G401 (cell line): ENCODE measurements around the gene YPEL3. TPM values are rescaled to one million over a fixed set of nuclear protein-coding genes. Genes with fewer than 3 reads are reported as not detected.

Source experiments
- DNase-seq: peaks from one replicate; pipeline ENCODE4 v3.0.0-alpha.2; 2015; ENCODE audit warnings: low spot score
- in situ Hi-C: cut with HindIII; loops from 2 replicates; pipeline ENCODE4 v1.10.0; 2016; ENCODE audit warnings: low sequenced_read_pairs, mixed read lengths
- total RNA-seq: library from RNA; depleted of rRNA; stranded (reverse); fragments of >200 nt; shearing (Covaris generic); gene quantifications from 2 replicates; pipeline ENCODE4 v1.2.3, GENCODE V29; 2014

YPEL3 gene
- total RNA-seq, 1 experiment from 2014 or later = not detected

DNA sequence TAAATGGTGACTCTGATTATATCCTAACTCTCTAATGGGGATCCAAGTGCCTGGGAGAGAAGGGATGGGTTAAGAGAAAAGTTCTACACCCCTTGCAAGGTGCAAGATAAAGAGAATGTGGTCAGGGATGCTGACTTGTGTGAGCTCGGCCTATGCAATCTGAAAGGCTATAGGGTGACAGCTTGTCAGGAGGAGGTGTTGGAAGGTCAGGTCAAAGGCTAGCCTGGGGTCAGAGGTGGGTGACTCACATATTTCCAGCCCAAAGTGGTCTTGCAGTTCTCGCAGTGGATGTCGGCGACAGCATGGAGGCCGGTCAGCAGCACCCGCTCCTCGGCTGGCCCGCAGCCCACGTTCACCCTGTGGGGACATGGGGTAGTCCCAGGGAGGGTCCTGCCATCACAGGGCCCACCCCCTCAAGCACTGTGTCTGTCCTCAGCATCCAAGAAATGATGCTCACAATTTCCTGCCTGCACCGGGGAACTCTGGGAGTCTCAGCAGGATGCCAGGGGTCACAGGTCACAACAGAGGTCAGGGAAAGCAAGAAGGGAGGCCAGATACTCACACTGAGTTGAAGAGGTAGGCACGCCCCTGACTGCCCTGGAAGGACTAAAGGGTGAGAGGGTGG, 1.4 kb downstream of the YPEL3 start:
- in situ Hi-C loops = no loop called here
- no peak for DNase-seq

GRCh38 chr16:30092373-30093010, 3.5 kb downstream of the YPEL3 start:
- in situ Hi-C loops = no loop called here
- DNase-seq = peak; percentile 39

- DNase-seq = peak; percentile 86
- in situ Hi-C loops = no loop called here
These were observed 4.3 kb downstream of the YPEL3 start, which contains the start of gene TBX6 for GRCh38 chr16:30091474-30092372. TSS of gene TBX6 (minus strand) at chr16:30091924. CDS start at chr16:30091193, 731 bp downstream.

DNA sequence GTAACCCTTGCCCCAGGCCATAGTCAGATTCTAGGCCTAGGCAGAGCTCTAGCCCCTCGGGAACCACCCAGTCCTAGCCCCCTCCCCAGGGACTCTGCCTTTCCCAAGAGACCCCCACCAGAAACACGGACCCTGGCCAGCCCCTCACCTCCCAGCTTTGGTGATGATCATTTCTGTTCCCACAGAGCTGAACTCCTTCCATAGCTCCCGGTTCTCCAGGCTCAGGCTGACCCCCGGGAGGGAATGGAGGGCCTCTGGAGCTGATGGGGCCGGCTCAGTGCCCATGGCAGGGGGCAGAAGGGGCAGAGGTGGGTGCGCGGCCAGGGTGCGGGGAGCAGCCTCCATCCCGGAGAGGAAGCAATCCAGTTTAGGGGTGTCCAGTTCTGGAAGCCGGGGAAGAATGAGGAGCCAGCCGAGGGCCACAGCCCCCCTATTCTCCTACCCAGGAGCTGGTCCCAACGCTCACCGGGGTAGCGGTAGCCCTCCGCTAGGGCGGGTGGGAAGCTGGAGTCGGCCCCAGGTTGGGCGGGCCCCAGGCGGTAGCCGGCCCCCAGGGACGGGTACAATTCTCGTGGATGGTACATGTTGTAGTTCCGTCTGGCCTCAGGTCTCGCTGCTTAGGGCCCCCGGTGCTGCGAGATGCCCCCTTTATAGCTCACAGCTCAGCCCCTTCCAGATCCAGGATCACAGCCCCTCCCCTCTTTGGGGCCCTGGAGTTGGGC, 5.2 kb downstream of the YPEL3 start:
- in situ Hi-C loops = no loop called here
- DNase-seq = no peak

GRCh38 chr16:30088832-30089624, 7.0 kb downstream of the YPEL3 start:
- in situ Hi-C loops = no loop called here
- no peak for DNase-seq

GRCh38 chr16:30088237-30088831, 7.7 kb downstream of the YPEL3 start:
- DNase-seq = no peak
- in situ Hi-C loops = no loop called here

DNA sequence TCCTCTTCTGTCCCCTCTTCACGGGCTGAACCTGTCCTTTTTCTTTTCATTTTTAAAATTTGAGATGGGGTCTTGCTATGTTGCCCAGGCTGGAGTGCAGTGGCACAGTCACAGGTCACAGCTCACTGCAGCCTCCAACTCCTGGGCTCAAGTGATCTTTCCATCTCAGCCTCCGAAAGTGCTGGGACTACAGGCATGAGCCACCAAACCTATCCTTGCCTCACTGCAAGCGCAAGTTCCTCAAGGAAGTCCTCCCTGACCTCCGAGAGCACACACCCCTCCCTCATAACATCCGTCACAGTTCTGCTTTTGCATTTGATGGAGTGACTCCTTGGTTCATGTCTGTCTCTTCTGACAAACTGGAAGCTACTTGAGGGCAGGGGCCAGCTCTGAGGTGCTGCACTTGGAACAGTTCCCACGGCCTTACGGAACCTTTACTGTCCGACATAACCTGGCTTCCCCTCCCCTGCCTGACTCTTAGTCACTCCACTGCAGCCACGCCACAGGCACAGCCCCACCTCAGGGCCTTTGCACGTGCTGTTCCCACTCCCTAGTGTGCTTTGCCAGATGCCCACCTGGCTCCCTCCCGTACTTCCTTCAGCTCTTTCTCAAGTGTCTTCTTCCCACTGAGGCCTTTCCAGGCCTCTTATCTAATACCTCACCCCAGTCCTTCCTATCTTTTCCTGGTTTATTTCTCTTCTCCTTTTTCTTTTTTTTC, 8.7 kb downstream of the YPEL3 start:
- in situ Hi-C loops = no loop called here
- DNase-seq = no peak

- no peak for DNase-seq
- in situ Hi-C loops = no loop called here
These were observed 9.5 kb downstream of the YPEL3 start for GRCh38 chr16:30086291-30087140.

DNA sequence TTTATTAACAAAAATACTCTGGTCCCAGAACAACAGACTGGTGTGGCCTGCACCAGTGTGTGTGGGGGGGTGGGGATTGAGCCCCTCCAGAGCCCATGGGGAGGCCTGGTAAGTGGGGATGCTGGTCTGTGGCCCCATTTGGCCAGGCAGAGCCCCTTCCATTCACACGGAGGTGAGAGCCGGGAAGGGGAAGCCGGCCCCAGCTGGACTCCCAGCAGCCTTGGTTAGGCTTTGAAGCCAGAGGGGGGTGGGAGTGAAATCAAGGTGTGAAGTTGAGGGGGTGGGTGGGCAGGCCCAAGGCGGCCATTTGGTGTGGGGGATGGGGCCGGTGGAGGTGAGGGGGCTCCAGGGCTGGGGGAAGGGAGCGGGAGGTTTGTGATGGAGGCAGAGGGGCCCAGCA, 10.2 kb downstream of the YPEL3 start:
- in situ Hi-C loops = no loop called here
- DNase-seq = no peak

DNA sequence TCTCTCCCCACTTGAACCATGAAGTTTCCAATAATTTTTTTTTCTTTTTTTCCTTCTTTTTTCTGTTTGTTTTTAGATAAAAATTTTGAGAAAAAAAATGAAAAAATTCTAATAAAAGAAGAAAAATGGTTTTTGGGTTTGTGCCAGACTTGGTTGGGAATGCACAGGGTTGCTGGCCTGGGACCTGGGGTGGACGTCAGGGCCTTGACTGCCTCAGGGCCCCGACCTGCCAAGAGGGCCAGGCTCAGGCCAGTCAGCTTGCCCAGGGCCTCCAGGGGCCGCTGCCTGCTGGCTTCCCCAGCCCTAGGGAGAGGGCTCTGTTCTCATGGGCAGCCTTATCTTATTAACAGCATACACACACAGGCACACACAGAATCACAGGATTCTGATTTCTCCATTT, 10.8 kb downstream of the YPEL3 start:
- DNase-seq = no peak
- in situ Hi-C loops = no loop called here

- in situ Hi-C loops = no loop called here
- DNase-seq = no peak
These were observed 11.2 kb downstream of the YPEL3 start for GRCh38 chr16:30084816-30085159.

DNA sequence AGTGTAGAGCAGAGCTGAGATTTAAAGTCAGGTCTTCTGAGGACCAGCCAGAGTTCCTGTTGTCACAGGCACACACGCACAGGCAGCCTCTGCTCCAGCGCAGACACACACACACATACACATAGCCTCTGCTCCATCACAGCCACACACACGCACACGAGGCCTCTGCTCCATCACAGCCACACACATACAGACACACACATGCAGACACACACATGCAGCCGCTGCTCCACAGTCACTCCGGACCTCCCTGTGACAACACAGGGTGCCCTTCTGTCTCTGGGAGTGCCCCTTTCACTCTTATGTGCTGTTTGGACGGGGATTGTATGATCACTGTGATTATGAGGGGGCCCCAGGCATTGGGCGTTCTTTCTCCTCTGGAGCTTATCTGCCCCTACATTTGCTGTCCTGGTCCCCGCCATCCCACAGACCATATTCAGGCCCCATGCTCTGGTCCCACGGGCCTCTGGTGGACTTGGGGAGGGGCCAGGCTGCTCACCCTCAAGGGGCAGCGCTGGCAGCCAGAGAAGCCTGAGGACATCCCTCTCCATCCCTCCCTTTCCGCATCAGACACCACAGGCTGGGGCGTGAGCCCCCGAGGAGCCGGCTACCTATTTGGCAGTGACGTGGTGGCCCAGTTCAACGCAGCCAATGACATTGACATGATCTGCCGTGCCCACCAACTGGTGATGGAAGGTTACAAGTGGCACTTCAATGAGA, 11.8 kb downstream of the YPEL3 start:
- in situ Hi-C loops = no loop called here
- no peak for DNase-seq

GRCh38 chr16:30083216-30084055, 12.6 kb downstream of the YPEL3 start:
- in situ Hi-C loops = no loop called here

GRCh38 chr16:30082545-30083090, 13.4 kb downstream of the YPEL3 start:
- DNase-seq = no peak
- in situ Hi-C loops = no loop called here

More at GRCh38 chr16:30083216-30084055, 12.6 kb downstream of the YPEL3 start:
- no peak for DNase-seq

GRCh38 chr16:30079480-30079879, 16.5 kb downstream of the YPEL3 start:
- in situ Hi-C loops = loop anchor here (5.0 kb wide), 1 partner anchor 38 kb away; no protein-coding TSS in a partner anchor
- DNase-seq = peak; percentile 63
